GM18526 (cell line): ENCODE results near the gene ZDHHC17.
A peak's percentile ranks its signal among the peaks of the same experiment; 100 is the strongest.

Experiments
- POLR2A ChIP-seq: IDR thresholded peaks from 3 replicates; pipeline ENCODE4 v1.6.1; 2011; ENCODE audit not compliant: insufficient read length; ENCODE audit errors: extremely low read depth

The ZDHHC17 gene

GRCh38 chr12:76763746-76764675 is at the start of gene ZDHHC17:
ZDHHC17 (plus strand) TSS chr12:76764115; CDS start chr12:76764237, 122 bp downstream.
- peak; percentile 85 for TF ChIP-seq POLR2A

- no peak for TF ChIP-seq POLR2A
Measured at GRCh38 chr12:76714415-76714814, 49.5 kb upstream of the ZDHHC17 start.

- TF ChIP-seq POLR2A = no peak
Measured at GRCh38 chr12:76714861-76715260, 49.1 kb upstream of the ZDHHC17 start.

GRCh38 chr12:76715332-76715731 is 48.6 kb upstream of the ZDHHC17 start:
- no peak for TF ChIP-seq POLR2A

- TF ChIP-seq POLR2A = no peak
Measured at GRCh38 chr12:76717314-76717713, 46.6 kb upstream of the ZDHHC17 start.

- no peak for TF ChIP-seq POLR2A
Measured at GRCh38 chr12:76719171-76720041, 44.5 kb upstream of the ZDHHC17 start.

GRCh38 chr12:76720068-76720467 is 43.8 kb upstream of the ZDHHC17 start:
- no peak for TF ChIP-seq POLR2A

GRCh38 chr12:76726626-76727025 is 37.3 kb upstream of the ZDHHC17 start:
- TF ChIP-seq POLR2A = no peak

GRCh38 chr12:76738824-76739579 is 24.9 kb upstream of the ZDHHC17 start:
- no peak for TF ChIP-seq POLR2A

- no peak for TF ChIP-seq POLR2A
Measured at GRCh38 chr12:76739896-76740295, 24.0 kb upstream of the ZDHHC17 start.

GRCh38 chr12:76740501-76740900 is 23.4 kb upstream of the ZDHHC17 start:
- TF ChIP-seq POLR2A = no peak

- TF ChIP-seq POLR2A = no peak
Measured at GRCh38 chr12:76745343-76745742, 18.6 kb upstream of the ZDHHC17 start.

- TF ChIP-seq POLR2A = no peak
Measured at GRCh38 chr12:76746516-76746915, 17.4 kb upstream of the ZDHHC17 start.

- TF ChIP-seq POLR2A = no peak
Measured at GRCh38 chr12:76747245-76747644, 16.7 kb upstream of the ZDHHC17 start.

GRCh38 chr12:76755829-76756379 is 8.0 kb upstream of the ZDHHC17 start:
- TF ChIP-seq POLR2A = no peak
